SK-N-SH treated with all-trans-retinoic acid at 6 μM for 48 hours (cell line): ENCODE measurements around the gene TMEM269.

Experiments
- ARNTL ChIP-seq: fragments of 450-650 bp; formaldehyde crosslinking; IDR thresholded peaks from 2 replicates; pipeline ENCODE4 v1.5.0; 2020; ENCODE audit warnings: low read depth, mild to moderate bottlenecking, moderate library complexity, borderline replicate concordance
- OSR1 ChIP-seq: fragments of 250-450 bp; sonication (Bioruptor Pico); IDR thresholded peaks from 2 replicates; pipeline ENCODE4 v1.8.0; 2022; ENCODE audit warnings: moderate library complexity, mild to moderate bottlenecking, inconsistent platforms
- TCF4 ChIP-seq: fragments of 250-450 bp; sonication (Bioruptor Pico); IDR thresholded peaks from 2 replicates; pipeline ENCODE4 v1.8.0; 2021; ENCODE audit warnings: mild to moderate bottlenecking, moderate library complexity, borderline replicate concordance
- TOX ChIP-seq: fragments of 250-450 bp; sonication (Bioruptor Pico); IDR thresholded peaks from 2 replicates; pipeline ENCODE4 v1.8.0; 2021; ENCODE audit warnings: mild to moderate bottlenecking, moderate library complexity, borderline replicate concordance
- ZC3H10 ChIP-seq: fragments of 250-450 bp; sonication (Bioruptor Pico); IDR thresholded peaks from 2 replicates; pipeline ENCODE4 v1.5.1; 2021; ENCODE audit warnings: mild to moderate bottlenecking, moderate library complexity
- ZFP3 ChIP-seq: fragments of 250-450 bp; sonication (Bioruptor Pico); IDR thresholded peaks from 2 replicates; pipeline ENCODE4 v1.5.0; 2020; ENCODE audit warnings: mild to moderate bottlenecking, moderate library complexity
- ZNF565 ChIP-seq: fragments of 450-650 bp; formaldehyde crosslinking; conservative IDR thresholded peaks from 2 replicates; pipeline ENCODE4 v1.5.0; 2020; ENCODE audit warnings: low read depth, mild to moderate bottlenecking, moderate library complexity

DNA sequence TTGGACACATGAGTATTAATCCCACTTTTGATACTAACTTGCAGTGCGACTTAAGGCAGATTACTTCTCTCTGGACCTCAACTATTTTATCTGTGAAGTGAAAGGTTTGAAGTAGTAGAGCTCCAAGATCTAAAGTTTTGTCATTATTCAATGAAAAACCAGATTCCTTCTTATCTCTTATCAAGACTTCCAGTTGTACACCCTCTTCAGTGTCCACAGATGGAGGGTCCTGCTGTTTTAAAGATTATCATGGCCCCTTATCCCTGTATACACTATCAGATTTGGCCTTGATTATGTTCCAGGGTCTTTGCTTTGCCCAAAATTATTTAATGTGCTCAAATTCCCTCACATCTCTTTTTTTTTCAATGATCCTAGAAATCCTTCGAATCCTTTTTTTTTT is 16.6 kb upstream of the TMEM269 start:
- no peak for TF ChIP-seq ZC3H10 (CRISPR knock-in tag)
- no peak for TF ChIP-seq TOX (CRISPR knock-in tag)
- TF ChIP-seq ZFP3, result no peak
- TF ChIP-seq TCF4 (CRISPR knock-in tag), result no peak
- no peak for TF ChIP-seq OSR1 (CRISPR knock-in tag)
- TF ChIP-seq ARNTL (CRISPR knock-in tag), result no peak
- no peak for TF ChIP-seq ZNF565 (CRISPR knock-in tag)
